Measurements from ENCODE around the gene PPP1R14B.

Gene PPP1R14B

DNA sequence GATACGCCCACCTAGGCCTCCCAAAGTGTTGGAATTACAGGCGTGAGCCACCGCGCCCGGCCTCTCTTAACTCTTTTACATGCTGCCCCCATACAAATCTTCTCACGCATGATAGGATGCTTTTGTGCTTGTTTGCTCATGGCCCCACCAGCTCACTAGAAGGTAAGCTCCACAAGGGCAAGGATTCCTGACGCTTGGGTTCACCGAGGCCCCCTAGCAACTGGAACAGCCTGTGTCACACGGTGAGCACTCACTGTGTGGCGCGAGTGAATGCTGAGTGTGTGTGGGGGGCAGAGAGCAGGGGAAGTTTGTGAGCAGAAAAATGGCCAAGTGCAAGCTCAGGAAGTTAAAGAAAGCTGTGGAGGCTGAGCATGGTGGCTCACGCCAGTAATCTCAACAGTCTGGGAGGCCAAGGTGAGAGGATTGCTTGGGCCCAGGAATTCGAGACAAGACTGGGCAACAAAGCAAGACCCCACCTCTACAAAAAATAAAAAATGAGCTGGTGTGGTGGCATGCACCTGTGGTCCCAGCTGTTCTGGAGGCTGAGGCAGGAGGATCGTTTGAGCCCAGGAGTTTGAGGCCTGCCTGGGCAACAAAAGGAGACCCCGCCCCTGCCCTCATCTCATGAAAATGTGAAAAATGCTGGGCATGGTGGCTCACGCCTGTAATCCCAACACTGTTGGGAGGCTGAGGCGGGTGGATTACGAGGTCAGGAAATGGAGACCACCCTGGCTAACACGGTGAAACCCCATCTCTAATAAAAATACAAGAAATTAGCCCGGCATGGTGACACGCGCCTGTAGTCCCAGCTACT is 35.4 kb upstream of the PPP1R14B start:
- no peak for DNase-seq

DNA sequence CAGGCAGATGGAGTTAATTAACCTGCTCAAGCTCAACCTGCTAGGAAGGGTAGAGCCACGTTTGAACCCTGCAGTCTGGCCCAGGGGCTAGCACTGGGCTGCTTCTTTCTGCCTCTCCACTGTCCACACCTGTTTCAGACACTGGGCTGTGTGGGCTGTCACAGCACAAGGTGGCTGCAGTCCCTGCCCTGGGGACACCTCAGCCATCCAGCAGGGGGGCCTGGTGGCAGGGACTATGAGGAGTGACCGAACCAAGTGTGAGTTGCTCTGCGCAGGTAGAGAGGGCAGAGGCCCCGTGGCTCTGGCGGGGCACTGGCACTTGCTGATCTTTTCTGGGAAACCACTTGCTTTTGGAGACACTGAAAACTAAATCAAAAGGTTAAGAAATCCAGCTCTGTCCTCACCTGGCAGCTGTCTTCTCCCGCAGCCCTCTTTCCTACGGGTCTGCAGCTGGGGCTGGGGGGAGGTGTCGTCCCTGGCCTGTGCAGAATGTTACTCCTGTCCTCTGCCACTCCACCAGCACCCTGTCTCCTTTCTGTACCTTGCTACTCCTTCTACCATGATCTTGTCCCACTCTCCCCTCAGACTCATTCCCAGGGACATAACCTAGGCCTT is 31.9 kb upstream of the PPP1R14B start:
- no peak for DNase-seq

- DNase-seq = no peak
Measured at GRCh38 chr11:64276653-64277431, 30.1 kb upstream of the PPP1R14B start.

GRCh38 chr11:64275841-64276240 is 29.1 kb upstream of the PPP1R14B start:
- DNase-seq = no peak

GRCh38 chr11:64275031-64275800 is 28.5 kb upstream of the PPP1R14B start:
- DNase-seq = no peak

GRCh38 chr11:64269540-64270220 is 22.9 kb upstream of the PPP1R14B start:
- DNase-seq = peak; percentile 98

DNA sequence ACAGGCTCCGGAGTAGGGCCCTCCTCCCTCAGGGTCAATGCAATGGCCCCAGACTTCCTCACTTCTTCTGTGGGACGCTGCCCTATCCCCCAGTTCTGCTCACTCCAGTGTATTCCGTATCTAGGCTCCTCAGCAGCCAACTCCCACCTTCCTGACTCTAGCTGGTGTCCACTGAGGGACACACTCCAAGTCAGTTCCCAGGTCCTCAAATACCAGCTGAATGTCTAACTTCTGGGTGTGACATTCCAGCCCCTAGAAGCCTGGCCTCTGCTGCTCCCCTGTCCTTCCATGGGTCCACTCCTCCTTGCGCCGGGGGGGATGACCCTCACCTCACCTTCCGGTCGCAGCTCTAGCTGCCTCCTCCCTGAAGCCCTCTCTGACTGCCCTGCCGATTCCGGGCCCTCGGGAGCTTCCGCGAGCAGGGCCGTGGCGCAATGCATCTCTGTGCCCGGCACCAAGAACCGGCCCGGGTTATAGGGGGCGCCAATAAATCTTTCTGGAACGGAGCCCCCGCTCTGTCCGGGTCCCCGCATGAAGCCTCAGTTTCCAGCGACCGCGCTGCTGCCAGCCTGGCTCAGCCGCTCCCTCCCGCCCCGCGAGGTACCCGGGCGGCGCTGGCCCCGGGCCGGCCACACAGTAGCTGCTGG is 22.3 kb upstream of the PPP1R14B start:
- peak; percentile 41 for DNase-seq

DNA sequence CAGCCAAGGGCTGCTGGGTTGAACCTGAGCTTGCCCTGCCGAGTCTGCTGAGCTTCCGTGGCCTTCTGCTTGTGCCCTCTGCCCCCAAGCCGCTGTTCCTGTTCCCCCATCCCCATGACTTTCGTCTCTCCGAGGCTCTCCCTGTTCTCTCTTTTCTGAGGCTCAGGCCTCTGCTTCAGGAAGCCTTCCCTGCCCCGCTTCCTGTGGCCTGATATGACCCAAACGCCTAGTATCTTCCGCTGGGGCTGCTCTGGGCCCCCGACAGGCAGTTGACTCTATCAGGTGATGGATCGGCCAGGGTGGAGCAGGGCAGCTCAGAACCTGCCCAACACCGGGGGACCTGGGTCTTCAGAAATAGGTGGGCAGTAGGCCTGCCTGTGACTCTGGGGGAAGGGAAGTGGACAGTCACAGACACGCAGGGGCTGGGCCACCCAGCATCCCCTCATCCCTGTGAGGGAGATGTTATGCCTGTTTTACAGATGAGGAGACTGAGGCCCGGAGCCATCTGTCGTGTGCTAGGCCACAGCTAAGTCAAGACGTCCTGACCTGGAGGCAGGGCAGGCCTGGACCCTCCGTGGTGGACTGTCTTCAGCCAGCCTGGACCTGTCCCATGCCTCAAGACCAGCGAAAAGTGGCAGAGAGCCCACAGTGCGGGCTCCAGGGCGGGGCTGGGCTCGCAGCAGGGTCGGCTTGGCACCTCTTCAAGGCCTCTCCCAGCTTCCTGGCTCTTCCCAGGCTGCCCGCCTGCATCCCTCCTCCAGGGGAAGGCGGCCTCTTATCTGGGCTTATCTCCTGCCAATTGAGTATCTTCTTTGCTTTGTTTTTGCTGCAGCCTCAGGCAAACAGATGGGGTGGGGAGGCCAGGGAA is 21.5 kb upstream of the PPP1R14B start:
- no peak for DNase-seq

DNA sequence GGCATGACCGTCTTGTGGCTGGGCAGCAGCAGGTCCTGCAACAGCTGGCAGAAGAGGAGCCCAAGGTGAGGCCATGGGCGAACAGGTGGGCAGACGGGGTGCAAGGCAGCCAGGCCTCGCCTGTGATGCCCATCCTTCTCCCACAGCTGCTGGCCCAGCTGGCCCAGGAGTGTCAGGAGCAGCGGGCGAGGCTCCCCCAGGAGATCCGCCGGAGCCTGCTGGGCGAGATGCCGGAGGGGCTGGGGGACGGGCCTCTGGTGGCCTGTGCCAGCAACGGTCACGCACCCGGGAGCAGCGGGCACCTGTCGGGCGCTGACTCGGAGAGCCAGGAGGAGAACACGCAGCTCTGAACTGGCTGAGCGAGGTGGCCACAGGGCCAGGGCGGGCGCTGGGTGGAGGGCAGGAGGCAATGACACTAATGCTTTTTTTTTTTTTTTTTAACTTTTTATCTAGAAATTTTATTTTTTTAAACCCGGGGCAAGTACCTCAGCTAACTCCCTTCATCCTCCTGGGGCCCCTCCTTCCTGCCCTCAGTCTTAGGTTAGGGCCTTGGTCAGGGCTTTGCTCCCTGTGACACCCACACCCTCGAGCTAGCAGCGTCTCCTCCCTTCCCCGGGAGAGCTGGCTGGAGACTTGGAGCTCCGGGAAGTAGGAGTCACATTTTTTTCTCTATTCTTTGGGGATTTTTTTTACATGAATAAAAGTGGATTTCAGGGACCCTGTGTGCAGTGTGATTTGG is 20.6 kb upstream of the PPP1R14B start:
- DNase-seq = no peak

GRCh38 chr11:64266339-64266738 is 19.6 kb upstream of the PPP1R14B start:
- DNase-seq = no peak

DNA sequence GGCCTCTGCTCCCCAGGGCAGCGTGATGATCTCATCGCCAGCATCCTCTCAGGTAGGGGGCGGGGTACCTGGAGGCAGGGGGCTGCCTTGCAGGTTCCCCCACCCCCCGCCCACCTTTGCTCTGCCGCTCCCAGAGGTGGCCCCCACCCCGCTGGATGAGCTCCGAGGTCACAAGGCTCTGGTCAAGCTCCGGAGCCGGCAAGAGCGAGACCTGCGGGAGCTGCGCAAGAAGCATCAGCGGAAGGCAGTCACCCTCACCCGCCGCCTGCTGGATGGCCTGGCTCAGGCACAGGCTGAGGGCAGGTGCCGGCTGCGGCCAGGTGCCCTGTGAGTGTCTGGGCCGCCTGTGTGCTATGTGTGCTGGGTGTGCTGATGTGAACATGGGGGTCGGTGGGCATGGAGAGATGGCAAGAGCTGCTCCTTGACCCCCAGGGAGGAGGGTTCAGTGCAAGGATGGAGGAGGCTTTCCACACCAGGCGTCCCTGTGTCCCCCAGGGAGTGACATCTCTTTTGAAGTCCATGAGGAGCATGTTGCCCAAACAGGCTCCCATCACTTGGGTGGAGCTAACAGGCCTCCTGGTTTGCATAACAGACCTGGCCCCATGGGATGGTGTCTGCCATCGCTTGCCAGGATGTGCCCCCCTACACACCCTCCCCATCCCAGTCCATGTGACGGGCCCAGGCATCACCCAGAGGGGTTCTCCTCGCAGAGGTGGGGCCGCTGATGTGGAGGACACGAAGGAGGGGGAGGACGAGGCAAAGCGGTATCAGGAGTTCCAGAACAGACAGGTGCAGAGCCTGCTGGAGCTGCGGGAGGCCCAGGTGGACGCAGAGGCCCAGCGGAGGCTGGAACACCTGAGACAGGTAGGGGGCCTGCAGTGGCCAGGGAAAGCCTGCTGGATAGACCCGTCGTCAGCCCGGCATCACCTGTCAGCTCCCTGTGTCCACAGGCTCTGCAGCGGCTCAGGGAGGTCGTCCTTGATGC is 18.7 kb upstream of the PPP1R14B start:
- no peak for DNase-seq

GRCh38 chr11:64264371-64264852 is 17.7 kb upstream of the PPP1R14B start:
- DNase-seq = no peak

DNA sequence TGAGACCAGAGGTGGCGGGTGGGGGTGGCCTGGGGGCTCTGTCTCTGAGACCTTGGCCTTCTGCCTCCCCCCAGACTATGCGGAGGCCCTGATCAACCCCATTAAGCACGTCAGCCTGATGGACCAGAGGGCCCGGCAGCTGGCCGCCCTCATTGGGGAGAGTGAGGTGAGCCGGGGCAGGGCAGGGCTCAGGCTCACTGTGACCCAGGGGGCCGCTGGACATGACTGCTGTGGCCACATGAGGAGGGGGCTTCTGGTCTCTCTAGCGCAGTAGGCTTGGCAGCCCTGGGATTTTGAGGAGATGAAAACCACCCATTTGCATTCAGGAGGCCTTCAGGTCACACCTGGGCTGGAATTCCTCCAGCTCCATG is 17.2 kb upstream of the PPP1R14B start:
- no peak for DNase-seq

DNA sequence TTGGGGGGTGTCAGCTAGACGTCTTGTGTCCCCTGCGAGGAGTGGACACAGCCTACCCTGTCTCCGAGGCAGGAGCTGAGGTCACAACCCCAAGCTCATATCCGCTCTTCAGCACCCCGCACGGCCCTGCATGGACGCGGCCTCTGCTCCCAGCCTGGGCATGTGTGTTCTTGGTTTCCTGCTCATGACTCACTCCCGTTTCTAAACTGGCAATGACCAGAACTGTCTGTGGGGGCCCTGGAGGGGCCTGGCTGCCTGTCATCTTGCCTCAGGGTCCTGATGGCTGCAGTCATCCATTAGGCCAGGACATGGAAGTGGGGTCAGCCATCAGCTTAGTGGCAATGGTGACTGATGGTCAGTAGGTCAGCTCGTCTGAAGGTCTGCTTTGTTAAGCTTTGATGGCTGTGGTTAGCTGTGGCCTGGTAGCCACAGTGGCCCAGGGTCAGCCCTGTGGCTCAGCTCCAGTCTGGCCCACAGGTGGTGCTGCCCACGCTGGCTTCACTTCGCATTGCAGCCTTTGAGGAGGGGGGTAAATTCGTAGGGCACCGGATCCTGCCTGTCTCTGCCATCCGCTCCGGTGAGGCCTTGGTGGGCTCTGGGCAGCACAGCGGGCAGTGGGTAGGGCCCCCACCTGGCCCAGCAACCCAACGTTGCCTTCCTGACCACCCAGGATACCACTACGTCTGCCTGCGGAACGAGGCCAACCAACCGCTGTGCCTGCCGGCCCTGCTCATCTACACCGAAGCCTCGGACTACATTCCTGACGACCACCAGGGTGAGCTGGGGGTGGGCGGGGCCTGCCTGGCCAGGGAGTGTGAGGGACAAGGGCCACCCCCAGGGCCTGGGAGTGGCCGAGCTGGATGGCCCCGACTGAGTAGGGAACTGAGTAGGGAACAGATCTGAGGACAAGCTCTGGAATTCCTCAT is 16.5 kb upstream of the PPP1R14B start:
- no peak for DNase-seq

GRCh38 chr11:64262271-64263002 is 15.7 kb upstream of the PPP1R14B start:
- no peak for DNase-seq

DNA sequence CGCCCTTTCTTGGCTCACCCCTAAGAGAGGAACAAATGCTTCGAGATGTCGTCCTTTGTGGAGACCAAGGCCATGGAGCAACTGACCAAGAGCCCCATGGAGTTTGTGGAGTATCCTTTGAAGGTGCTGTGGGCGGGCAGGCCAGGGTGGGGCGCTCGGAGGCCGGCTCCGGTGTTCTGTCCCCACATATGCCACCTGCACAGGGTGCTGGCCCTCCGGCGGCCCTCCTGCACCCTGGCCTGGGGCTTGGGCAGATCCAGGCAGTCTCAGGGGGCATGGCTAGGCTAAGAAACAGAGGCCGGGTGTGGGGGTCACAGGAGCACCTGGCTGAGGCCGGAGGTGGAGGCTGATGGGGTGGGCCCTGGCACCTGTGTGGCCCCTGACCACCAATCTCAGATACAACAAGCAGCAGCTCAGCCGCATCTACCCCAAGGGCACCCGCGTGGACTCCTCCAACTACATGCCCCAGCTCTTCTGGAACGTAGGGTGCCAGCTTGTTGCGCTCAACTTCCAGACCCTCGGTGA is 14.9 kb upstream of the PPP1R14B start:
- DNase-seq = no peak
